ENCODE data around the gene CENPP. TPM values are rescaled to one million over a fixed set of nuclear protein-coding genes. Genes with fewer than 3 reads are reported as not detected.

The CENPP gene
- total RNA-seq, 1 experiment from 2014 or later: 15.6 TPM

- Histone ChIP-seq H3K4me1 (ENCODE audit: insufficient read depth, low read length, poor library complexity, severe bottlenecking) (no peaks in the 10 kb centered on the region), H3K9me3 (ENCODE audit: low read depth, low read length, poor library complexity, severe bottlenecking) (no peaks in the 10 kb centered on the region), H3K4me3 (ENCODE audit: low read depth, low read length, poor library complexity, severe bottlenecking) (no peak overlapping the region), H3K36me3 (ENCODE audit: insufficient read depth, low read length, poor library complexity, severe bottlenecking) (no peaks in the 10 kb centered on the region), H3K27me3 (replicated peaks; ENCODE audit: insufficient read depth, low read depth, low read length, poor library complexity) (no peaks in the 10 kb centered on the region), H3K27ac (ENCODE audit: low read depth, low read length, poor library complexity, severe bottlenecking) (no peak overlapping the region)
- no TSS peak for BruUV-seq (replicated peaks)
- DNase-seq (ENCODE audit: low spot score): no peak
- ChIA-PET CTCF (no interaction called here), POLR2A (ENCODE audit: low non-redundant PET) (no interaction called here)
- intact Hi-C loops (cut with micrococcal nuclease; ENCODE audit: unreplicated experiment): no loop called here
- no peak for TF ChIP-seq EZH2 (IDR thresholded peaks at IDR 0.05; ENCODE audit: borderline replicate concordance, low read depth, low read length, poor library complexity, severe bottlenecking)
- TF ChIP-seq CTCF (conservative IDR thresholded peaks at IDR 0.05; ENCODE audit: low read depth, low read length): no peak
These were observed 148.8 kb downstream of the CENPP start for GRCh38 chr9:92474587-92474986.

- no peak overlapping the region for H3K4me3 ChIP-seq (ENCODE audit: low read depth, low read length, poor library complexity, severe bottlenecking)
- ChIA-PET POLR2A (ENCODE audit: low non-redundant PET) (no interaction called here), CTCF (no interaction called here)
- TF ChIP-seq EZH2 (IDR thresholded peaks at IDR 0.05; ENCODE audit: borderline replicate concordance, low read depth, low read length, poor library complexity, severe bottlenecking): no peak
- TF ChIP-seq CTCF (conservative IDR thresholded peaks at IDR 0.05; ENCODE audit: low read depth, low read length): no peak
- no peak for DNase-seq (ENCODE audit: low spot score)
- intact Hi-C loops (cut with micrococcal nuclease; ENCODE audit: unreplicated experiment): no loop called here
- BruUV-seq (replicated peaks): no TSS peak
- no peaks in the 10 kb centered on the region for H3K9me3 ChIP-seq (ENCODE audit: low read depth, low read length, poor library complexity, severe bottlenecking)
- H3K27ac ChIP-seq (ENCODE audit: low read depth, low read length, poor library complexity, severe bottlenecking): no peak overlapping the region
- H3K4me1 ChIP-seq (ENCODE audit: insufficient read depth, low read length, poor library complexity, severe bottlenecking): peaks cover 9% of the 10 kb centered on the region
- H3K36me3 ChIP-seq (ENCODE audit: insufficient read depth, low read length, poor library complexity, severe bottlenecking): no peaks in the 10 kb centered on the region
- H3K27me3 ChIP-seq (replicated peaks; ENCODE audit: insufficient read depth, low read depth, low read length, poor library complexity): no peaks in the 10 kb centered on the region
These were observed 151.2 kb downstream of the CENPP start for GRCh38 chr9:92476962-92477361.

- intact Hi-C loops (cut with micrococcal nuclease; ENCODE audit: unreplicated experiment): no loop called here
- H3K9me3 ChIP-seq (ENCODE audit: low read depth, low read length, poor library complexity, severe bottlenecking): no peaks in the 10 kb centered on the region
- H3K27ac ChIP-seq (ENCODE audit: low read depth, low read length, poor library complexity, severe bottlenecking): no peak overlapping the region
- H3K4me3 ChIP-seq (ENCODE audit: low read depth, low read length, poor library complexity, severe bottlenecking): no peak overlapping the region
- CTCF ChIA-PET: no interaction called here
- no peak for TF ChIP-seq EZH2 (IDR thresholded peaks at IDR 0.05; ENCODE audit: borderline replicate concordance, low read depth, low read length, poor library complexity, severe bottlenecking)
- no peak for TF ChIP-seq CTCF (conservative IDR thresholded peaks at IDR 0.05; ENCODE audit: low read depth, low read length)
- peaks cover 18% of the 10 kb centered on the region for H3K4me1 ChIP-seq (ENCODE audit: insufficient read depth, low read length, poor library complexity, severe bottlenecking)
- no TSS peak for BruUV-seq (replicated peaks)
- no peak for DNase-seq (ENCODE audit: low spot score)
- POLR2A ChIA-PET (ENCODE audit: low non-redundant PET): no interaction called here
- H3K27me3 ChIP-seq (replicated peaks; ENCODE audit: insufficient read depth, low read depth, low read length, poor library complexity): no peaks in the 10 kb centered on the region
- no peaks in the 10 kb centered on the region for H3K36me3 ChIP-seq (ENCODE audit: insufficient read depth, low read length, poor library complexity, severe bottlenecking)
These were observed 153.0 kb downstream of the CENPP start for GRCh38 chr9:92478783-92479182.

Data from A673 (cell line).